GM12878 (cell line): Measurements from ENCODE around the gene ADCYAP1R1. TPM values are rescaled to one million over a fixed set of nuclear protein-coding genes. Genes with fewer than 3 reads are reported as not detected.

Source experiments
- ATF7 ChIP-seq: fragments of 450-650 bp; IDR thresholded peaks from 2 replicates; pipeline ENCODE4 v1.6.1; 2016; ENCODE audit warnings: low read depth, mild to moderate bottlenecking
- FOXK2 ChIP-seq: fragments of 450-650 bp; IDR thresholded peaks from 2 replicates; pipeline ENCODE4 v1.6.1; 2017; ENCODE audit warnings: mild to moderate bottlenecking, moderate library complexity
- GATAD2B ChIP-seq: fragments of 450-650 bp; conservative IDR thresholded peaks from 2 replicates; pipeline ENCODE4 v1.6.1; 2017; ENCODE audit warnings: low read depth, mild to moderate bottlenecking, moderate library complexity
- LARP7 ChIP-seq: fragments of 450-650 bp; IDR thresholded peaks from 2 replicates; pipeline ENCODE4 v1.6.1; 2017; ENCODE audit warnings: mild to moderate bottlenecking
- MYB ChIP-seq: fragments of 150-350 bp; IDR thresholded peaks from 2 replicates; pipeline ENCODE4 v1.6.1; 2014; ENCODE audit warnings: mild to moderate bottlenecking, low read depth, low read length, borderline replicate concordance
- NBN ChIP-seq: fragments of 450-650 bp; IDR thresholded peaks from 2 replicates; pipeline ENCODE4 v1.6.1; 2016
- NR2C1 ChIP-seq: fragments of 450-650 bp; IDR thresholded peaks from 2 replicates; pipeline ENCODE4 v1.6.1; 2017; ENCODE audit warnings: antibody characterized with exemption, mild to moderate bottlenecking, moderate library complexity
- RB1 ChIP-seq: fragments of 450-650 bp; formaldehyde crosslinking; IDR thresholded peaks from 2 replicates; pipeline ENCODE4 v1.6.1; 2017; ENCODE audit warnings: mild to moderate bottlenecking, borderline replicate concordance
- polyA plus RNA-seq, 11 experiments: library from polyadenylated mRNA; depleted of rRNA in 4 of 11; unstranded in 6 of 11; stranded (reverse) in 5 of 11; fragments of >200 nt; fragmentation: Nextera tagmentation in 4 of 11; fragmentation: Illumina TruSeq in 1 of 11; extraction: Ambion mirVana in 4 of 11; extraction: Trizol in 1 of 11; gene quantifications; 1 replicate in 1 of 11; 2 replicates in 10 of 11; pipeline versions ENCODE4 v1.2.1 to v1.2.3, GENCODE V29; 2011 to 2016; ENCODE audit warnings: inconsistent platforms in 2 of 11, missing spikeins in 2 of 11, low read depth in 1 of 11
- total RNA-seq, 4 experiments: library from RNA; depleted of rRNA in 3 of 4; stranded (reverse); fragments of >200 nt in 3 of 4; fragmentation: Illumina TruSeq in 1 of 4; extraction: Trizol in 1 of 4; gene quantifications; 2 replicates each; pipeline versions ENCODE4 v1.2.1 to v1.2.3, GENCODE V29; 2013 to 2021
- TF ChIP-seq, protein P1 (sequence below): fragments of 450-650 bp; conservative IDR thresholded peaks from 2 replicates; pipeline ENCODE4 v1.6.1; 2017; ENCODE audit warnings: mild to moderate bottlenecking, moderate library complexity
- TF ChIP-seq, protein P2 (sequence below): fragments of 450-650 bp; IDR thresholded peaks from 2 replicates; pipeline ENCODE4 v1.6.1; 2016; ENCODE audit warnings: mild to moderate bottlenecking, moderate library complexity, borderline replicate concordance
- TF ChIP-seq, protein P3 (sequence below): IDR thresholded peaks from 2 replicates; pipeline ENCODE4 v1.6.1; 2011; ENCODE audit warnings: borderline replicate concordance, low read depth, mild to moderate bottlenecking, moderate library complexity, mixed read lengths, low read length; ENCODE audit not compliant: insufficient read depth; ENCODE audit errors: extremely low read length

Gene ADCYAP1R1
- total and polyA plus RNA-seq, 10 of the 15 experiments (the other 5 are each of a cell fraction or from before 2014, with no cell fraction given), result not detected

DNA sequence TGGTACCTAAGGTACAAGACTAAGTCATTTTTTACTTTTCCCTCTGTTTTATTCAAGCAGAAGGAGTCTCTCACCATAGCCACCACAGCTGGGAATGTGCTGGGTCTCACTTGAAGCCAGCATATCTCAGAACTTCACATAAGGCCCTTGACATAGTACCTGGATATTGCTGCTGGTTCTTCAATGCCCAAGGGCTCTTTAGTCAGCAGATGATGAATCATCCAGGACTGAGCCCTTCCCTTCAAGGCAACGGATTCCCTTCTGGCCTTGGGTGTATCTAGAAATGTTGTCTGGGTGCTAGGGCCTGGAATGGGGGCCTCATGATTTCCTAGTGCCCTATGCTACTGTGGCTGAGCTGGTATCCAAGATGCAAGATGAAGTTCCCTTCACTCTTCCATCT, 93.9 kb downstream of the ADCYAP1R1 start (continued):
- TF ChIP-seq, protein P1, sequence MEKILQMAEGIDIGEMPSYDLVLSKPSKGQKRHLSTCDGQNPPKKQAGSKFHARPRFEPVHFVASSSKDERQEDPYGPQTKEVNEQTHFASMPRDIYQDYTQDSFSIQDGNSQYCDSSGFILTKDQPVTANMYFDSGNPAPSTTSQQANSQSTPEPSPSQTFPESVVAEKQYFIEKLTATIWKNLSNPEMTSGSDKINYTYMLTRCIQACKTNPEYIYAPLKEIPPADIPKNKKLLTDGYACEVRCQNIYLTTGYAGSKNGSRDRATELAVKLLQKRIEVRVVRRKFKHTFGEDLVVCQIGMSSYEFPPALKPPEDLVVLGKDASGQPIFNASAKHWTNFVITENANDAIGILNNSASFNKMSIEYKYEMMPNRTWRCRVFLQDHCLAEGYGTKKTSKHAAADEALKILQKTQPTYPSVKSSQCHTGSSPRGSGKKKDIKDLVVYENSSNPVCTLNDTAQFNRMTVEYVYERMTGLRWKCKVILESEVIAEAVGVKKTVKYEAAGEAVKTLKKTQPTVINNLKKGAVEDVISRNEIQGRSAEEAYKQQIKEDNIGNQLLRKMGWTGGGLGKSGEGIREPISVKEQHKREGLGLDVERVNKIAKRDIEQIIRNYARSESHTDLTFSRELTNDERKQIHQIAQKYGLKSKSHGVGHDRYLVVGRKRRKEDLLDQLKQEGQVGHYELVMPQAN, result no peak
- TF ChIP-seq, protein P2, sequence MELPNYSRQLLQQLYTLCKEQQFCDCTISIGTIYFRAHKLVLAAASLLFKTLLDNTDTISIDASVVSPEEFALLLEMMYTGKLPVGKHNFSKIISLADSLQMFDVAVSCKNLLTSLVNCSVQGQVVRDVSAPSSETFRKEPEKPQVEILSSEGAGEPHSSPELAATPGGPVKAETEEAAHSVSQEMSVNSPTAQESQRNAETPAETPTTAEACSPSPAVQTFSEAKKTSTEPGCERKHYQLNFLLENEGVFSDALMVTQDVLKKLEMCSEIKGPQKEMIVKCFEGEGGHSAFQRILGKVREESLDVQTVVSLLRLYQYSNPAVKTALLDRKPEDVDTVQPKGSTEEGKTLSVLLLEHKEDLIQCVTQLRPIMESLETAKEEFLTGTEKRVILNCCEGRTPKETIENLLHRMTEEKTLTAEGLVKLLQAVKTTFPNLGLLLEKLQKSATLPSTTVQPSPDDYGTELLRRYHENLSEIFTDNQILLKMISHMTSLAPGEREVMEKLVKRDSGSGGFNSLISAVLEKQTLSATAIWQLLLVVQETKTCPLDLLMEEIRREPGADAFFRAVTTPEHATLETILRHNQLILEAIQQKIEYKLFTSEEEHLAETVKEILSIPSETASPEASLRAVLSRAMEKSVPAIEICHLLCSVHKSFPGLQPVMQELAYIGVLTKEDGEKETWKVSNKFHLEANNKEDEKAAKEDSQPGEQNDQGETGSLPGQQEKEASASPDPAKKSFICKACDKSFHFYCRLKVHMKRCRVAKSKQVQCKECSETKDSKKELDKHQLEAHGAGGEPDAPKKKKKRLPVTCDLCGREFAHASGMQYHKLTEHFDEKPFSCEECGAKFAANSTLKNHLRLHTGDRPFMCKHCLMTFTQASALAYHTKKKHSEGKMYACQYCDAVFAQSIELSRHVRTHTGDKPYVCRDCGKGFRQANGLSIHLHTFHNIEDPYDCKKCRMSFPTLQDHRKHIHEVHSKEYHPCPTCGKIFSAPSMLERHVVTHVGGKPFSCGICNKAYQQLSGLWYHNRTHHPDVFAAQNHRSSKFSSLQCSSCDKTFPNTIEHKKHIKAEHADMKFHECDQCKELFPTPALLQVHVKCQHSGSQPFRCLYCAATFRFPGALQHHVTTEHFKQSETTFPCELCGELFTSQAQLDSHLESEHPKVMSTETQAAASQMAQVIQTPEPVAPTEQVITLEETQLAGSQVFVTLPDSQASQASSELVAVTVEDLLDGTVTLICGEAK, result no peak
- no peak for TF ChIP-seq ATF7
- TF ChIP-seq RB1, result no peak
- TF ChIP-seq FOXK2, result no peak
- TF ChIP-seq NBN, result no peak
- no peak for TF ChIP-seq GATAD2B
- TF ChIP-seq LARP7, result no peak
- TF ChIP-seq, protein P3, sequence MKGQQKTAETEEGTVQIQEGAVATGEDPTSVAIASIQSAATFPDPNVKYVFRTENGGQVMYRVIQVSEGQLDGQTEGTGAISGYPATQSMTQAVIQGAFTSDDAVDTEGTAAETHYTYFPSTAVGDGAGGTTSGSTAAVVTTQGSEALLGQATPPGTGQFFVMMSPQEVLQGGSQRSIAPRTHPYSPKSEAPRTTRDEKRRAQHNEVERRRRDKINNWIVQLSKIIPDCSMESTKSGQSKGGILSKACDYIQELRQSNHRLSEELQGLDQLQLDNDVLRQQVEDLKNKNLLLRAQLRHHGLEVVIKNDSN, result no peak
- no peak for TF ChIP-seq MYB
- TF ChIP-seq NR2C1, result no peak
